Activated effector memory CD4-positive, alpha-beta T cell treated with Interleukin-2 at 50 U/mL for 16 hours (primary cell): ENCODE data around the gene MAP3K1.

Experiments
- DNase-seq: peaks from one replicate; pipeline ENCODE4 v3.0.0-alpha.2; 2020

Gene MAP3K1

DNA sequence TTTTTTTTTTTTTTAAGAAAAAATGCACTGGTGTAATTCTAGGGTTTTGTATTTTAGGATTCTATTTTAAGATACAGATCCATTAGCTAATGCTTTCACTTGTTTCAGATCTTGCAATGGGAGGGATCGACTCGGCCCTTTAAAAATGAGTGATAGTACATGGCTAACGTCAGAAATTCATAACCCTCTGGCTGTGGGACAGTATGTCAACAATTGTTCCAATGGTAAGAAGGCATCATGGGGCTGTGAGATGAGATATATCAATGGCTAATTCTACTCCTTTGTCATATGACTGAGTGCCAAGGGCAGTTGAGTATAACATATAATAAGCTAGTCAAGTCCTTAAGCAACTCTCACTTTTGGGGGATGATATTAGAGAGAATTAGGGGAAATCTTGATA is 98.4 kb downstream of the MAP3K1 start:
- no peak for DNase-seq

DNA sequence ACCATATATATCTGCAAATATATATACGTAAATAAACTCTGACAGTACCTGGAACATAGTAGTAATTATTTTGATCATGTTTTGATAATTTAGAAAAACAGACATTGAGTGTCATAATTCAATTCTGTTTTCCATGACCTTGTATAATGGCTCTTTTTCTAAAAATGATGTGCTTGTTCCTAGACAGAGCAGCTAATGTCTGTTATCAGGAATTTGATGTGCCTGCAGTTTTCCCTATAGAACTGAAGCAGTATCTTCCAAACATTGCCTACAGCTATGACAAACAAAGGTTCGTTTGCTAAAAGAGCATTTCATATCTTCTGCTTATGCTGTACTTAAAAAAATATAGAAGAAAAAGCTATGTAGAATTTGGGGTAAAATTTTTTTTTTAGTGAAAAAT is 99.3 kb downstream of the MAP3K1 start:
- DNase-seq = no peak

DNA sequence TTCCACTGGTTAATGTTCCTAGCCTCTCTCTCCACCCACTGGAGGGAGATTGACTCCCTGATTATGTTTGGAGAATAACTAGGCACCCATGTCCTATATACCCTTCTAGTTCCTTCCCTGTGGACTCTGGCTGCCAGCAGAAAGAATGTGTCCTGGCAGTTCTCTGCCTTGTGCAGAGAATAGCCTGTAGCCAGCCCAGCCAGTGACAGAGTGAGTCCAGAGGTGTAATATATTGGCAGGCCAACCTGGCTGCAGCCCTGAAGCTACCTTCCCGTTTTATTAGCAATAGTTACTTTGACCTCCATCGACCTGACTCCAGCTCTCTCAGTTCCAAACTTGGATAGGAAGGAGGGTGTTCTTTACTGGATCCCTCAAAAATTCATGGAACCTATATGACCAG is 102.2 kb downstream of the MAP3K1 start:
- DNase-seq = no peak

DNA sequence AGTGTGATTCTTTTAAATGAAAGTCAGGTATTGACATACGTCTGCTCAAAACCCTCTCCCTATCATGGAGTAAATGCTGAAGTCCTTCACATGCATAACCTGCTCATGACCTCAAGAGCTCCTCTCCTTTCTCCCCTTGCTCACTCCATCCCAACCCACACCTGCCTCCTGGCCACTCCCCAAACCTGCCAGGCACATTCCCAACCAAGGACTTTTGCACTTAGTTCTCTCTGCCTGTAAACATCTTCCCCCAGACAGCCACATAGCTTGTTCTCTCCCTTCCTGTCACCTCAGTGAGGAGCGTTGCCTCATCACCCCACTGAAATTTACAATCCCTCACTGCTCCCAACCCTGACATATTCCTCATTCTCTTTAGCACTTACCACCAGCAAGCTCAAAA is 102.7 kb downstream of the MAP3K1 start:
- no peak for DNase-seq

DNA sequence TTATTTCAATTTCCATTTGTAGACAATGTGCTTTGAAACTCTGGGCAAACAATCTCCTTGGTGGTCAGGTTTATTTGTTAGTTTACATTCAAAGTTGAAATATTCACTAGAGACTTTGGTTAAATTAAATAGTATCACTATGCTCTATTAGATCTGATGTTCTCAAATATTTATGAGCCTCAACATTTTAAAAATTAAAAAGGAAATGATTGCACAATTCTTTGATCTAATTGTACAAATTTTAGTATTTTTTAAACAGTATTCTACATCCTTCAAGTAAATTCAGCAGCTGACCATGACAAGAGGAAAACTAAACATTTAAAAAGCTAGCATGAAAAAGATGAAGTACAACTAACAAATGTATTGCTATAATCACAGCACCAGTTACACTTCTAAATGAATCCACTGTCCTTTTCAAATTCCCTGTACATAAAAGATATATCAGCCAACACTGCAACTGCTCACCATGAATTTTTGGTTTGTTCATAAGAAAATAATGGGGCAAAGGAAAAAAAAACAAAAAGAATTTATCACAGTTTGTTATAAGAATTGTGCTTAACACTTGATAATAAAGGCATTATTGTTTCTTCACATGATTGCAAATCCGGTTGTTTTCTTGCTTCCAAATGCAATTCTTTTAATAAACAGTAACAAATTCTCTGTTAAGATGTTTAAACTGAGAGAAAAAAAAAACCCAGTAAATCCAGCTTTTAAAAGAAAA is 104.8 kb downstream of the MAP3K1 start:
- no peak for DNase-seq

DNA sequence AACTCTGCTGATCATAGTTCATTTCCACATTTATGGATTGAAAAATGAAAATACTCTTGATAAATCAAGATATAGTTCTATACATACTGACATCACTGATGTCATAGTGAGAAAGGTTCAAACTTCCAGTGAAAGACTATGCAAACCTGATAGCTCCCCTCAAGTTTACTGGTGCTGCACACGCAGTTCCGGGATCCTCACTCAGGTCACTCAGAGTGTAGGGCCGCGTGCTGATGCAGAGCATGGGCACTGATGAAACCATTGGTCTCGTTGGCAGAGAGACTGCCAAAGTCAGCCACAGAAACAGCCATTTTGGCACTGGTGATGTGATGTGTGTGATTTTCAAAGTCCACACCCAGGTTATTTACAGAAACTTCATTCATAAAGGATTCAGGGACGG is 107.6 kb downstream of the MAP3K1 start:
- DNase-seq = no peak

DNA sequence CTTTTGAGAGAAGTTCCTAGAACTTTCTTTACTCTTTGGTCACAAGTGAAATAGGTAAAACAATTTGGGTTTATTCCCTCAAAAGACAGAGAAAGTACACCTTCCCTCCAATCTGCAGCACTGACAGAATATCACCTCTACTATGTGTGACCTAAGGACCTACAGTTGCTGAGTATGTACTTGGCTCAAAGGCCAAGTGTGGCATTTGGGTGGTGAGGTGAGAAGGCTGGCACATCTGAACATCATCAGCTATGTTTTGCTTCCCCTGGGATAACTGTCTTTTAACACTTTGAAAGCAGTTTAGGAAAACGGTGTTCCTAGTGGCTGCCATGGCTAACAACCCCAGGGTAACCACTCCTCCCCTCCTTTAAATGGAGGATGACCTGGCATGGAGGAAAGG is 119.0 kb downstream of the MAP3K1 start:
- no peak for DNase-seq

DNA sequence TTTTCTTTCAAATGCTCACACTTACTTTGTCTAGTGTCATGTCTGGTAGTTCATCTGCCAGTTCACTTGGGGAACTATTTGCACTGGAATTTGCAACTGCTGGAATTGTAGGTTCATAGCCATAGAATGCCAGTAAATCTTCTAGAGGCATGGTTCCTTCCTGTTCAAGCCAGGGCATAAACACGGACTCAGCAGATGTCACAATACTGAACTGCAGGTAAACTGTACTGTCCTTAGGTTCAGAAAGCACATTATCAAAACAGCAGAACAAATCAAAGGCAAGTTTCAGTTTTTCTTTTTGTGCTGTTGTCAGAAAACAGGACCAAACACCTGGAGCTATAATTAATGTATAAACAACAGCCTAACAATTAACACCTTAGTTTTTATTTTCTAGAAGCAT is 123.5 kb downstream of the MAP3K1 start:
- DNase-seq = no peak

DNA sequence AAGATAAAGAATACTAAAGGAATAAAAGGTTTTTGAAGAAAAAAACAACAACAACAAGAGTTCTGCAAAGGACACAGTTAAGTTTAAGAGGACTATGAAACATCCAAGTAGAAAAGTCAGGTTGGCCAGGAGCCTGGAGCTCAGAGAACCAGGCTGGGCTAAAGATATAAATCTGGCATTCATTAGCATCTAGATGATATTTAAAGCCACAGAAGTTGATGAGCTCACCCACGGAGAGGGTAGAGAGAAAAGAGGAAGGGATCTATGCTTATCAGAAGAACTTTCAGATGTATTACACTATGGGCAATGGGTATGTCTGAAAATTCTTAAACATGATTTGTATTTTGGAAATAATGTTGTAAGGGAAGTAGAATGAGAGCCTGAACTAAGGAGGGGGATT is 126.6 kb downstream of the MAP3K1 start:
- no peak for DNase-seq
